BE2C (cell line): ENCODE measurements around the gene BST2.

Source experiments
- DNase-seq: peaks from one replicate; pipeline ENCODE4 v3.0.0-alpha.2; 2020
- H3K27me3 ChIP-seq: fragments of 250-450 bp; sonication (Bioruptor Pico); 2 replicates; pipeline ENCODE4 v1.5.1; 2020; ENCODE audit warnings: mild to moderate bottlenecking
- H3K36me3 ChIP-seq: fragments of 250-450 bp; sonication (Bioruptor Pico); 2 replicates; pipeline ENCODE4 v1.5.1; 2020; ENCODE audit warnings: mild to moderate bottlenecking
- H3K4me1 ChIP-seq: fragments of 250-450 bp; sonication (Bioruptor Pico); 2 replicates; pipeline ENCODE4 v1.5.1; 2020
- H3K4me3 ChIP-seq: 2 replicates; pipeline ENCODE4 v1.5.1; 2011; ENCODE audit warnings: low read depth, low read length
- H3K9me3 ChIP-seq: fragments of 250-450 bp; sonication (Bioruptor Pico); 2 replicates; pipeline ENCODE4 v1.5.1; 2020
- TF ChIP-seq, protein P1 (sequence below): IDR thresholded peaks from 2 replicates; pipeline ENCODE4 v1.5.1; 2012; ENCODE audit warnings: mild to moderate bottlenecking, low read depth, low read length

Gene BST2

DNA sequence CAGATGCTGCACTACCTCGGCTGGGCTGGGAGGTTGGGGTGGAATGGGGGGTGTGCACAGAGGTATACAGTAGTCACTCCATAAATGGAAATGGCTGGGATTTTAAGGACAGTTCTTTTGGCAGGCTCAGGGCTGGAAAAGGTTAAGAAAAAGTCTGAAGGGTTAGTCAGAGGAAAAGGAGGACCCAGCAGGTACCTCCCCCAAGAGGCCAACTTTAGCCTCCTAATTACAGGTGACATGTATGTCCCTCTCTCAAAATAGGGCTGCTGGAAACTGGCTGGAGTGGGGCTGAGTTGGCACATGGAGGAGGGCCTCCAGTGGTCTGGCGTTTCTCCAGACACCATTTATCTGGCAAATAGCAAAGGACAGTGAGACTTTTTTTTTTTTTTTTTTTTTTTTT, 12.4 kb downstream of the BST2 start:
- TF ChIP-seq, protein P1, sequence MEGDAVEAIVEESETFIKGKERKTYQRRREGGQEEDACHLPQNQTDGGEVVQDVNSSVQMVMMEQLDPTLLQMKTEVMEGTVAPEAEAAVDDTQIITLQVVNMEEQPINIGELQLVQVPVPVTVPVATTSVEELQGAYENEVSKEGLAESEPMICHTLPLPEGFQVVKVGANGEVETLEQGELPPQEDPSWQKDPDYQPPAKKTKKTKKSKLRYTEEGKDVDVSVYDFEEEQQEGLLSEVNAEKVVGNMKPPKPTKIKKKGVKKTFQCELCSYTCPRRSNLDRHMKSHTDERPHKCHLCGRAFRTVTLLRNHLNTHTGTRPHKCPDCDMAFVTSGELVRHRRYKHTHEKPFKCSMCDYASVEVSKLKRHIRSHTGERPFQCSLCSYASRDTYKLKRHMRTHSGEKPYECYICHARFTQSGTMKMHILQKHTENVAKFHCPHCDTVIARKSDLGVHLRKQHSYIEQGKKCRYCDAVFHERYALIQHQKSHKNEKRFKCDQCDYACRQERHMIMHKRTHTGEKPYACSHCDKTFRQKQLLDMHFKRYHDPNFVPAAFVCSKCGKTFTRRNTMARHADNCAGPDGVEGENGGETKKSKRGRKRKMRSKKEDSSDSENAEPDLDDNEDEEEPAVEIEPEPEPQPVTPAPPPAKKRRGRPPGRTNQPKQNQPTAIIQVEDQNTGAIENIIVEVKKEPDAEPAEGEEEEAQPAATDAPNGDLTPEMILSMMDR: no peak
- Histone ChIP-seq H3K9me3 (no peaks in the 10 kb centered on the region), H3K4me3 (no peak overlapping the region), H3K36me3 (no peaks in the 10 kb centered on the region), H3K4me1 (no peaks in the 10 kb centered on the region), H3K27me3 (peaks cover 13% of the 10 kb centered on the region)
- no peak for DNase-seq

DNA sequence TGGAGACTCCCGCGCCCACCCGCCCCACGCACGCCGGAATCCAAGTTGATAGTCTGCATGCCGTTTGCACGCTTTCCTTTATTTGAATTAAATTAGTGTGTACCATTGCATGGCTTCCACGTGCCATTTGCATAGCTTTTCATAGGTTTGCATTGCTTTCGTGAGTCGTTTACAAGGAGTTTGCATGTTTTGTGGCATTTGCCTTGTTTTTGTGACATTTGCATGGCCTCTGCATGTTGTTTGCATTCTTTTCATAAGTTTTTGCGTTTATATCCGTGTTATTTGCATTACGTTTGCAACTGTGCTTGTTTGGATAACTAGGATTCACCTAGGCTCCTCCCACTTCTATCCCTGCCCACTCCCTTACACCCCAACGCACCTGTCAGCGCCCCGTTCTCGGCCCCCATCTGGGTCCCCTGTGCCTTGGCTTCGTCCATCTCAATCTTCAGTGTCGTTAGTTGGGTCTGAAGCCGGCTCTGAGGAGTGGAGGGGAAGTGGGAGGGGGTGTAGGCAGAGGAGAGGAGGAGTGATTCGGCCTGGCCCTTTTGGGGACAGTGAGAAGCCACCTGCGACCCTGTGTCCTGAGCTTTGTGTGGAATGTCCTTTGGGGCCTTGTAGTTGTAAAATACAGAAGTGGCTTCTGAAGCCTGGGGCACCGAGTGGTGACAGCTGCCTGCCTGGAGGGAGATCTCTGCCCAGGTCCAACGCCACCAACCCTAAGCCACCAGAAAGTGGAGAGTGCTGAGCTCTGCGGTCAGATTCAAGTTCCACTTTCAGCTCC, 13.9 kb downstream of the BST2 start:
- no peaks in the 10 kb centered on the region for H3K4me1 ChIP-seq
- no peaks in the 10 kb centered on the region for H3K36me3 ChIP-seq
- H3K27me3 ChIP-seq: peaks cover 13% of the 10 kb centered on the region
- TF ChIP-seq, protein P1: no peak
- H3K9me3 ChIP-seq: no peaks in the 10 kb centered on the region
- no peak for DNase-seq
- H3K4me3 ChIP-seq: peak overlapping the region; percentile 58

DNA sequence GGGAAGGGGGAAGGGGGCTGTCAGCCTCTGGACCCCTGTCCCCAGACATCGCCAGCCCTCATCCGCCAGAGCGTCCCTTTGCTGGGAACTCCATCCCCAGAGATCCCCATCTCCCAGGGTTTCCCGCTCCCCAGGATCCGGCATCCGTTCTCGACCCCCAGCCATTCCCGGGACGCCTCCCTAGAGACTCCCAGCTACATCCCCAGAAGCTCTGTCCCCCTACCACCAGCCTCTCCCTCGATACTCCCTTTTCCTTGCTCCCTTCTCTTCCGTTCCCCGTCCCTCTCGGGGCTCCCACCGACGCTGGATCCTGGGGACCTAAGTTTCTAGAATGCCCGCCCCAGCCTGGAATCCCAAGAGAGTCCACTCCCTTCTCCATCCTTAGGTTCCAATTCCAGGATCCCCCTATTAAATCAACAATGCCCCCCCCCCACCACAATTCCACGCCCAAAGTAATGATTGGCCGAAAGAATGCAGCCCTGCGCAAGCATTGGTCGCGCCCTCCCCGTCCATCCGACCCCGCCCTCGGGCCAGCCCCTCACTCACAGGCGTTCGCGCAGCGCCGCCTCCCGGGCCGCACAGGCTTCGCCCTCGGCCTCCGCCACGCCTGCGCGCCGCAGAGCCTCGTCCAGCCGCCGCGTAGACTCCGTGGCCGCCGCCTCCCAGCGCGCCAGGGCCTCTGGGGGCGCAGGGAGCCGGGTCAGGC, 14.6 kb downstream of the BST2 start:
- TF ChIP-seq, protein P1: peak; percentile 56
- DNase-seq: peak; percentile 98

DNA sequence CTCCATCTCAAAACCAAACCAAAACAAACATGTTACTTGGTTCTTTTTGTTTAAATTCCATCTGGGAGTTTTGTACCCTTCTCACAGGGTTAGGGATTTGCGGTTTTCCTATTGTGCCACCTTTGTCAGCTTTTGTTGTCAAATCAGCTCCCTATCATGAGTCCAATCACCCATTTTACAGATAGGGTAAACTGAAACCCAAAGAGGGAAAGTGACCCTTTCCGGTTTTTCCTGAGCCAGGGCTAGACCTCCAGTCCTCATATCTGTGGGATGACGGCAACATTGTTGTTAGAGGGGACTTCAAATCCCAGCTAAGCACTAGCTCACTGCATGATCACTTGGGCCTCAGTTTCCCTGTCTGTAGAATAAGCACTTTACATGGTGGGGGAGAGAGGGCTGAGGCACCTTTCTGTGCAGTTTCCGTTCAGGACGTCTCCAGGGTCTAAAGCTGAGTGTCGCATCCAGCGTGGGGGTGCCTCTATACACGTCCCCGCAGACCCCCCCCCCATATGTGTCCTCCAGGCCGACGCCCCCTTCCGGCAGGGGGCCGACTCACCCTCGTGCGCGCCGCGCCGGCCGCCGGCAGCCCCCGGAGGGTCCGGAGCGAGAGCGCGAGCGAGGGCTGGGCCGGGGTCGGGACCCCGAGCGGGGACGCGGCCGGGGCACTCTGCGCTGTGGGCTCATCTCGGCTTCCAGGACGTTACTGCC, 15.3 kb downstream of the BST2 start:
- H3K27me3 ChIP-seq: peaks cover 13% of the 10 kb centered on the region
- peak overlapping the region; percentile 69 for H3K4me3 ChIP-seq
- H3K4me1 ChIP-seq: no peaks in the 10 kb centered on the region
- no peaks in the 10 kb centered on the region for H3K36me3 ChIP-seq
- H3K9me3 ChIP-seq: no peaks in the 10 kb centered on the region
- TF ChIP-seq, protein P1: peak; percentile 16
- no peak for DNase-seq

More for the DNA sequence above, 14.6 kb downstream of the BST2 start:
- Histone ChIP-seq H3K36me3 (no peaks in the 10 kb centered on the region), H3K4me3 (peak overlapping the region; percentile 69), H3K4me1 (no peaks in the 10 kb centered on the region), H3K27me3 (peaks cover 13% of the 10 kb centered on the region), H3K9me3 (no peaks in the 10 kb centered on the region)

DNA sequence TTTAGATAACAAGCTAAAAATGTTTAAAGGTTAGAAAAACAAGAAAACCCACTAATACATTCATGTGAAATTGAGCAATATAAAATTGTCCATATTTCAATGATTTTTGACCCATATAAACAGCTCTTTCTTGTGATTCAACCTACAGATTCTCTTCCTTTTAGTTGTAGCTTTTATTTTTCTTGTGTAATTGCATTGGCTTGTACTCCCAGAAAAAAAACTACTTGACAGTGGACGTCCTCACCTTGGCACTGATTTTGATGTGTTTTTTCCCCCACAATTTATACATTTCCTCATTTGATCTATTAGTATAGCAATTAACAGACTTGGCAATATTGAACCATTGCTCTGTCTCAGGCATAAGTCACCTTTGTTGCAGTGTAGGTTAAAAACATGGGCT, 16.1 kb downstream of the BST2 start:
- TF ChIP-seq, protein P1: no peak
- H3K36me3 ChIP-seq: no peaks in the 10 kb centered on the region
- no peaks in the 10 kb centered on the region for H3K9me3 ChIP-seq
- peaks cover 13% of the 10 kb centered on the region for H3K27me3 ChIP-seq
- no peaks in the 10 kb centered on the region for H3K4me1 ChIP-seq
- DNase-seq: no peak
- H3K4me3 ChIP-seq: no peak overlapping the region
